Prostate gland (tissue), 2 donors: ENCODE measurements around the gene WHRN. TPM values are rescaled to one million over a fixed set of nuclear protein-coding genes. Genes with fewer than 3 reads are reported as not detected.

Experiments
- DNase-seq: peaks from one replicate; pipeline ENCODE4 v3.0.0-alpha.2; 2019; ENCODE audit warnings: low spot score
- H3K27ac ChIP-seq, 2 donors: fragments of 200-600 bp; sonication (generic); 2 replicates each; pipeline ENCODE4 v1.5.1; 2017 to 2019
- H3K27me3 ChIP-seq: fragments of 200-600 bp; sonication (generic); replicated peaks from 2 replicates; pipeline ENCODE4 v1.5.1; 2019; ENCODE audit not compliant: insufficient read depth
- H3K36me3 ChIP-seq, 2 donors: fragments of 200-600 bp; sonication (generic); 1 replicate in 1 of 2; 2 replicates in 1 of 2; pipeline versions ENCODE4 v1.5.1 to v1.8.1; 2017 to 2019
- H3K4me1 ChIP-seq: fragments of 200-600 bp; sonication (generic); replicated peaks from 2 replicates; pipeline ENCODE4 v1.5.1; 2019
- H3K4me3 ChIP-seq, 2 donors: fragments of 200-600 bp; sonication (generic); 2 replicates each; pipeline ENCODE4 v1.5.1; 2017 to 2019
- H3K9me3 ChIP-seq: fragments of 200-600 bp; sonication (generic); 2 replicates; pipeline ENCODE4 v1.5.1; 2017
- POLR2A ChIP-seq: fragments of 450-650 bp; IDR thresholded peaks from one replicate; pipeline ENCODE4 v1.6.1; 2016; ENCODE audit warnings: antibody characterized with exemption, mild to moderate bottlenecking
- POLR2AphosphoS5 ChIP-seq: sonication (generic); formaldehyde crosslinking; IDR thresholded peaks from one replicate; pipeline ENCODE4 v1.6.1; 2017; ENCODE audit warnings: antibody characterized with exemption
- WGBS: methylation state at CpG from one replicate; pipeline ENCODE4 v1.1.5; 2018; 5-methylcytosine and 5-hydroxymethylcytosine counted together
- intact Hi-C: fragments of 100-400 bp; cut with DNase I; formaldehyde crosslinking; loops from one replicate; pipeline ENCODE4 v1.14.2; 2022
- total RNA-seq, 2 donors: library from RNA; depleted of rRNA; stranded (reverse); fragments of >200 nt; gene quantifications; one replicate each; pipeline ENCODE4 v1.1.0, GENCODE V29; 2016
- TF ChIP-seq, protein P1 (sequence below), 4 experiments: fragments of 200-600 bp in 2 of 4; fragments of 450-650 bp in 2 of 4; sonication (generic) in 2 of 4; IDR thresholded peaks; 1 replicate in 3 of 4; 2 replicates in 1 of 4; pipeline ENCODE4 v1.5.1; 2016 to 2019; ENCODE audit warnings: antibody characterized with exemption in 4 of 4, mild to moderate bottlenecking in 2 of 4, moderate library complexity in 2 of 4

Gene WHRN
- total RNA-seq, 2 donors from 2014 or later, result 13.8 to 102 TPM

- H3K4me3 ChIP-seq, result peak overlapping the region in 1 of 2 donors; percentile 46
- peak overlapping the region; percentile 80 to 86 for H3K27ac ChIP-seq
- H3K4me1 ChIP-seq, result peaks cover 19% of the 10 kb centered on the region
- no peaks in the 10 kb centered on the region for H3K36me3 ChIP-seq
- intact Hi-C loops, result loop anchor here (5.0 kb wide), 1 partner anchor 36 kb away; no protein-coding TSS in a partner anchor
- no peak for DNase-seq
- no peaks in the 10 kb centered on the region for H3K9me3 ChIP-seq
- WGBS, result 54% methylated on average over 9 of the region's 9 CpGs
- no peak for TF ChIP-seq POLR2A
- TF ChIP-seq, protein P1, sequence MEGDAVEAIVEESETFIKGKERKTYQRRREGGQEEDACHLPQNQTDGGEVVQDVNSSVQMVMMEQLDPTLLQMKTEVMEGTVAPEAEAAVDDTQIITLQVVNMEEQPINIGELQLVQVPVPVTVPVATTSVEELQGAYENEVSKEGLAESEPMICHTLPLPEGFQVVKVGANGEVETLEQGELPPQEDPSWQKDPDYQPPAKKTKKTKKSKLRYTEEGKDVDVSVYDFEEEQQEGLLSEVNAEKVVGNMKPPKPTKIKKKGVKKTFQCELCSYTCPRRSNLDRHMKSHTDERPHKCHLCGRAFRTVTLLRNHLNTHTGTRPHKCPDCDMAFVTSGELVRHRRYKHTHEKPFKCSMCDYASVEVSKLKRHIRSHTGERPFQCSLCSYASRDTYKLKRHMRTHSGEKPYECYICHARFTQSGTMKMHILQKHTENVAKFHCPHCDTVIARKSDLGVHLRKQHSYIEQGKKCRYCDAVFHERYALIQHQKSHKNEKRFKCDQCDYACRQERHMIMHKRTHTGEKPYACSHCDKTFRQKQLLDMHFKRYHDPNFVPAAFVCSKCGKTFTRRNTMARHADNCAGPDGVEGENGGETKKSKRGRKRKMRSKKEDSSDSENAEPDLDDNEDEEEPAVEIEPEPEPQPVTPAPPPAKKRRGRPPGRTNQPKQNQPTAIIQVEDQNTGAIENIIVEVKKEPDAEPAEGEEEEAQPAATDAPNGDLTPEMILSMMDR (IDR thresholded peaks at IDR 0.05), result no peak
- TF ChIP-seq POLR2AphosphoS5, result no peak
- H3K27me3 ChIP-seq, result no peaks in the 10 kb centered on the region
Measured at GRCh38 chr9:114388357-114388682, 117.0 kb downstream of the WHRN start.

DNA sequence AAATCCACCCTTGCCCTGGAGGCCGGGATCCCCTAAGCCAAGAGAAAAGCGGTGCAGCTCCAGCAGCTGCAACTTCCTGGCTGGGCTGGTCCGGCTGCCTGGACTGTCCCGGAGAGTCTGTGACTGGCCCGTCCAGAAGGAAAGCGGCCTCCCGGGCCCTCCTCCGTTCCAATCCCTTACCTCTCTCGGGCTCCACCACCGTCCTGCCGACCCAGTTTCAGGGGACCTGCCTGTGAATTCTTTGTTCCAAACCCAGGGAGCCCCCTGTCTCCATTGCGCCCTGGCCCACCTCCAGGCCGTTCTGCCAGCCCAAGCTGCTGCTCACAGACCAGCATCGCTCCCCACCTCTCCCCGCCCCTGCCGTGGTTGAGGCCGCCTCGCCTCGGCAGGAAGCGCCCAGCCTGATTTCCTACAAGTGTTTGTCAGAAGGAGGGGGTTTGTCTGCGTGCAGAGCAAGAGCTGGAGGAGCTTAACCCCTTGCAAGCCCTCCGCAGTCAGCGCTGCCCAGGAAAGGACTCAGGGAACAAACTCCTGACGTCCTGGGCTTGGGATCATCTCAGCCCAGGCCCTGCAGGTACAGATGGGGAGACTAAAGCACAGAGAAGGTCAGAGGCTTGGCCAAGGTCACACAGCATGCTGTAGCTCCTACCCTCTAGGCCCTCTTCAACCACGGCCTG lies 117.5 kb downstream of the WHRN start, which contains the start of gene AKNA:
Gene AKNA, minus strand, starts transcription at position 303 of the 677 bp plus-strand sequence. CDS start 6,649 bp downstream, outside the sequence.
- H3K9me3 ChIP-seq, result no peaks in the 10 kb centered on the region
- peak within 1 kb of the TSS; percentile 80 to 86 for H3K27ac ChIP-seq
- under 1% methylated on average over 18 of the region's 25 CpGs for WGBS
- H3K4me1 ChIP-seq, result peaks cover 19% of the 10 kb centered on the region
- peak; percentile 65 for DNase-seq
- peak within 1 kb of the TSS; percentile 43 to 46 for H3K4me3 ChIP-seq
- intact Hi-C loops, result loop anchor here (5.0 kb wide), 1 partner anchor 36 kb away; no protein-coding TSS in a partner anchor
- H3K27me3 ChIP-seq, result no peaks in the 10 kb centered on the region
- H3K36me3 ChIP-seq, result no peaks in the 10 kb centered on the region
- peak; percentile 77 for TF ChIP-seq POLR2AphosphoS5
- TF ChIP-seq, protein P1 (IDR thresholded peaks at IDR 0.05), result no peak
- peak; percentile 63 for TF ChIP-seq POLR2A

DNA sequence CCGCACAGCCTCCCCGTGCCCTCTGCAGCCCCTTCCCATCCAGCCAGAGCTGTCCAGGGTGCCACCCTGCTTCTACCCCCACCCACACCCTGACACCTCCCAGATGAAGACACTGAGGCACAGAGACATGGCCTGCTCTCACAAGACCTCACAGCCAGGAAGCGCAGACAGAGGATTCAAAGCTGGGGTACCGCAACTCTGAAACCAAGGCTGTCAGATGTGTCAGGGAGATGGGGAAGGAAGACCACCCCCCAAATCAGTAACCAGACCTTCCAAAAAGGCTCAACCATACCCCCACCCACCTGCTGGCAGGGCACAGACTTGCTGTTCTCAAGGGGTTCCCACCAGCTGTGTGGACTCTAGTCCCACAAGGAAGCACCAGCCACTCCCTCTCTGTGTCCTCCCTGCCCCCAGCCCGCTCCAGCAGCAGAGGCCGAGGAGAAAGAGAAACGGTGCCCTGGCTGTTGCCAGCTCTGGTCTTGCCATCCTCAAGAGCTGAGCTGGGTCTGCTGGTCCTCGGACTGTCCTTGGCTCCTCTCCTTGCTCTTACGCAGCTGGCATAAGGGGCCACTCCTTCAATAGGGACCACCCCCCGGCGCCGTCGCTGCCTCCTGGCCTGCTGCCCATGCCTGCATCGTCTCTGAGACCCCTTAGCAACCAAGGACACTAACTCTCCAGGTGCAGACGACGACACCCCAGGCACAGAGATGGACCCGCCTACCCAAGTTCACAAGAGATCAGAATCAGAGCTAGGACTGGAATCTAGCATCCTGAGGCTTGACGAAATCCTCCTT lies 118.2 kb downstream of the WHRN start:
- DNase-seq, result no peak
- Histone ChIP-seq H3K27ac (peak overlapping the region; percentile 80 to 86), H3K27me3 (no peaks in the 10 kb centered on the region), H3K9me3 (no peaks in the 10 kb centered on the region), H3K36me3 (no peaks in the 10 kb centered on the region), H3K4me3 (peak overlapping the region; percentile 43 to 46), H3K4me1 (peaks cover 13% of the 10 kb centered on the region)
- 16% methylated on average over 17 of the region's 18 CpGs for WGBS
- TF ChIP-seq, protein P1 (IDR thresholded peaks at IDR 0.05), result no peak
- peak; percentile 13 for TF ChIP-seq POLR2A
- intact Hi-C loops, result loop anchor here (5.0 kb wide), 1 partner anchor 35 kb away; no protein-coding TSS in a partner anchor

GRCh38 chr9:114386361-114386885 lies 118.8 kb downstream of the WHRN start:
- peaks cover 13% of the 10 kb centered on the region for H3K4me1 ChIP-seq
- DNase-seq, result no peak
- peak overlapping the region; percentile 80 to 86 for H3K27ac ChIP-seq
- H3K36me3 ChIP-seq, result no peaks in the 10 kb centered on the region
- H3K27me3 ChIP-seq, result no peaks in the 10 kb centered on the region
- 42% methylated on average over 9 of the region's 10 CpGs for WGBS
- H3K4me3 ChIP-seq, result peak overlapping the region; percentile 43 to 46
- intact Hi-C loops, result loop anchor here (5.0 kb wide), 1 partner anchor 34 kb away; no protein-coding TSS in a partner anchor
- no peaks in the 10 kb centered on the region for H3K9me3 ChIP-seq
- TF ChIP-seq POLR2AphosphoS5 (no peak), POLR2A (no peak)
- TF ChIP-seq, protein P1 (IDR thresholded peaks at IDR 0.05), result no peak
